Measurements from ENCODE around the gene TRAF2.

DNA sequence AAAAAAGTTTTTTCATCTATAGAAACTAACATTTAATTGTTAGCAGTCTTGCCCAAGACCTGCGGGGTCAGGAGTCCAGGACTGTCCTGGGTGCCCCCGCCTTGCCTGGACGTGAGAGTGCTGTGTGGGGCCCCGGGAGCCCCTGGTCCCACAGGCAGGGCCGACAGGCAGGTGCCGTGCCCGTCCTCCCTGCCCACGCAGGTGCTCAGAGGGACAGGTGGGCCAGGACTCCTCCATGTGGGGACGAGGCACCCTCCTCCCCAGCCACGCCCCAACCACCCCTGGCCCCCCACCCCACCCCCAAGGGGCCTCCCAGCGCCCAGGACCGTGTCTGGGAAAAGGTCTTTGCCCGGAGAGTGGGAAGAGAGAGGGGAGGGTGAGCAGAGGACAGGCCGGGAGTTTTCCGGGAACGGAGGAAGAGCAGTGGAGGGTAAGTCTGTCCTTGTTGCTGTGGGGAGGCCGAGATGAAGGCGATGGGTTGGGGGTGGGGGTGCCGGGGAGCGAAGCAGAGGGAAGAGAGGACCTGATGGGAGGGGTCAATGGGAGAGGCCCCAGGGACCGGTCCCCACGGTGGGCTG lies 63.0 kb downstream of the TRAF2 start:
- TF ChIP-seq, protein P1, sequence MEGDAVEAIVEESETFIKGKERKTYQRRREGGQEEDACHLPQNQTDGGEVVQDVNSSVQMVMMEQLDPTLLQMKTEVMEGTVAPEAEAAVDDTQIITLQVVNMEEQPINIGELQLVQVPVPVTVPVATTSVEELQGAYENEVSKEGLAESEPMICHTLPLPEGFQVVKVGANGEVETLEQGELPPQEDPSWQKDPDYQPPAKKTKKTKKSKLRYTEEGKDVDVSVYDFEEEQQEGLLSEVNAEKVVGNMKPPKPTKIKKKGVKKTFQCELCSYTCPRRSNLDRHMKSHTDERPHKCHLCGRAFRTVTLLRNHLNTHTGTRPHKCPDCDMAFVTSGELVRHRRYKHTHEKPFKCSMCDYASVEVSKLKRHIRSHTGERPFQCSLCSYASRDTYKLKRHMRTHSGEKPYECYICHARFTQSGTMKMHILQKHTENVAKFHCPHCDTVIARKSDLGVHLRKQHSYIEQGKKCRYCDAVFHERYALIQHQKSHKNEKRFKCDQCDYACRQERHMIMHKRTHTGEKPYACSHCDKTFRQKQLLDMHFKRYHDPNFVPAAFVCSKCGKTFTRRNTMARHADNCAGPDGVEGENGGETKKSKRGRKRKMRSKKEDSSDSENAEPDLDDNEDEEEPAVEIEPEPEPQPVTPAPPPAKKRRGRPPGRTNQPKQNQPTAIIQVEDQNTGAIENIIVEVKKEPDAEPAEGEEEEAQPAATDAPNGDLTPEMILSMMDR (IDR thresholded peaks at IDR 0.05; ENCODE audit: low read depth, low read length): no peak
- no peak for TF ChIP-seq POLR2A (IDR thresholded peaks at IDR 0.05; ENCODE audit: extremely low read depth, insufficient read length)
- TF ChIP-seq, protein P2, sequence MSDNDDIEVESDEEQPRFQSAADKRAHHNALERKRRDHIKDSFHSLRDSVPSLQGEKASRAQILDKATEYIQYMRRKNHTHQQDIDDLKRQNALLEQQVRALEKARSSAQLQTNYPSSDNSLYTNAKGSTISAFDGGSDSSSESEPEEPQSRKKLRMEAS (IDR thresholded peaks at IDR 0.05; ENCODE audit: low read depth, low read length): no peak
